ENCODE results near the gene RNF215. TPM values are rescaled to one million over a fixed set of nuclear protein-coding genes. Genes with fewer than 3 reads are reported as not detected.

The RNF215 gene
- total and polyA plus RNA-seq, 2 of the 13 experiments (the other 11 are each of a cell fraction or from before 2014, with no cell fraction given) = 5.3 to 6.1 TPM

DNA sequence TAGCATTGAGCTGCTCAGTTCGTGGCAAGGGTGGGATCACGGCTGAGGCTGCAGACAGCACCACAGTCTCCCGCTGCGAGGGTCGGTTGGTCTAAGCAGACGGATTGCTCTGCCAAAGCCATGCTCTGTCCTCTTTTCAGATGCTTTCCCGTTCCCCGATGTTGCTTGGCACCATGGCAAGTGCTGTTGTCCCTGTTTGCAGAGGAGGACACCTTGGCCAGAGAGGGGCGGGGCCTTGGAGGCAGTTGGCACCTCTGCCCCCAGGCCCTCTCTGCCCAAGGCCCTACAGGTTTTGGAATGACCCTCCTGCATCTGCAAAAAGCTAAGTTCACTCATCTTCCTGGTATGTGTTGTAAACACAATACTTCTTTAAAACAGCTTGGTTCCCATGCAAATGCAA is 18.8 kb downstream of the RNF215 start (continued):
- TF ChIP-seq, protein P1, sequence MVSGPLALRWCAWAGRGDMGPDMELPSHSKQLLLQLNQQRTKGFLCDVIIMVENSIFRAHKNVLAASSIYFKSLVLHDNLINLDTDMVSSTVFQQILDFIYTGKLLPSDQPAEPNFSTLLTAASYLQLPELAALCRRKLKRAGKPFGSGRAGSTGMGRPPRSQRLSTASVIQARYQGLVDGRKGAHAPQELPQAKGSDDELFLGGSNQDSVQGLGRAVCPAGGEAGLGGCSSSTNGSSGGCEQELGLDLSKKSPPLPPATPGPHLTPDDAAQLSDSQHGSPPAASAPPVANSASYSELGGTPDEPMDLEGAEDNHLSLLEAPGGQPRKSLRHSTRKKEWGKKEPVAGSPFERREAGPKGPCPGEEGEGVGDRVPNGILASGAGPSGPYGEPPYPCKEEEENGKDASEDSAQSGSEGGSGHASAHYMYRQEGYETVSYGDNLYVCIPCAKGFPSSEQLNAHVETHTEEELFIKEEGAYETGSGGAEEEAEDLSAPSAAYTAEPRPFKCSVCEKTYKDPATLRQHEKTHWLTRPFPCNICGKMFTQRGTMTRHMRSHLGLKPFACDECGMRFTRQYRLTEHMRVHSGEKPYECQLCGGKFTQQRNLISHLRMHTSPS (CRISPR knock-in tag; IDR thresholded peaks at IDR 0.05; ENCODE audit: low read depth) = no peak
- no peak for TF ChIP-seq ZNF225 (CRISPR knock-in tag; IDR thresholded peaks at IDR 0.05)

DNA sequence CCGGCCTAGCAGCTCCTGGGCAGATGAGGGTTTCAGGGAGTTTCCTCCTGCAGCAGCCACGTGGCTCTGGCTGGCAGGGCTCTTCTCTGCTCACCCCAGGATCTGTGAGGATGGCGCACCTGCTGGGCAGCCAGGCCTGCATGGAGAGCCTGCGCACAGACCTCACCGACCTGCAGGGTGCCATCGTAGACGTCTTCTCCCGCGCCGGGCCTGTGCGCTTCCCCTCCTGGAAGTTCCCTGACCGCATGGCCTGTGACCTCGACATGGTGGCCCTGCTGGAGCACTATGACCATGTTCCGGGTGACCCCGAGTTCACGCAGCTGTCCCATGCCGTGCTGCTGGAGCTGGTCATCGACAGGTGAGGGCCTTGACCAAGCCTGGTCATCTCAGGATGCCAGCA is 21.3 kb downstream of the RNF215 start:
- WGBS (ENCODE audit: low lambda C conversion rate) = 88% methylated on average over 8 of the region's 18 CpGs
- Histone ChIP-seq H3K9me3 (ENCODE audit: low read length) (no peaks in the 10 kb centered on the region), H3K36me3 (replicated peaks in 1 of 2; ENCODE audit: control insufficient read depth in 1 of 2, insufficient read depth in 2 of 2, low read length in 2 of 2) (no peaks in the 10 kb centered on the region; a peak in 1 of 5 replicates), H2AFZ (ENCODE audit: low read length) (no peak overlapping the region), H3K4me3 (replicated peaks in 1 of 3; ENCODE audit: insufficient read depth in 1 of 3, low read depth in 2 of 3, low read length in 3 of 3) (no peak overlapping the region), H3K79me2 (ENCODE audit: insufficient read depth, low read length) (no peaks in the 10 kb centered on the region), H3K27ac (ENCODE audit: extremely low read length, insufficient read depth, low read length) (no peak overlapping the region), H4K20me1 (ENCODE audit: insufficient read depth, low read length) (no peaks in the 10 kb centered on the region), H3K4me1 (ENCODE audit: insufficient read depth, low read length) (no peaks in the 10 kb centered on the region), H3K9ac (ENCODE audit: insufficient read depth, low read depth, low read length) (no peak overlapping the region), H3K4me2 (ENCODE audit: low read depth, low read length) (no peak overlapping the region), H3K27me3 (ENCODE audit: control insufficient read depth in 1 of 2, insufficient read depth in 2 of 2, low read length in 2 of 2) (no peaks in the 10 kb centered on the region)
- in situ Hi-C loops (cut with HindIII; ENCODE audit: extremely low pct_ligation_motif_present, low pct_unique_long_range_greater_than_20kb) (no loop called here), intact Hi-C loops (cut with micrococcal nuclease; ENCODE audit: unreplicated experiment) (no loop called here)
- FAIRE-seq (no peak), DNase-seq (ENCODE audit: low spot score) (no peak), ATAC-seq (no peak)
- TF ChIP-seq HNRNPH1 (optimal IDR thresholded peaks at IDR 0.05; ENCODE audit: low read depth, low read length) (no peak), ZNF33B (CRISPR knock-in tag; IDR thresholded peaks at IDR 0.05) (no peak), ZNF446 (CRISPR knock-in tag; IDR thresholded peaks at IDR 0.05) (no peak), ZNF747 (CRISPR knock-in tag; IDR thresholded peaks at IDR 0.05; ENCODE audit: borderline replicate concordance) (no peak), SMAD1 (CRISPR knock-in tag; IDR thresholded peaks at IDR 0.05; ENCODE audit: borderline replicate concordance, low read depth) (no peak), RARG (CRISPR knock-in tag; IDR thresholded peaks at IDR 0.05; ENCODE audit: low read depth) (no peak), ZNF644 (CRISPR knock-in tag; IDR thresholded peaks at IDR 0.05; ENCODE audit: low read depth) (no peak)
- ChIA-PET CTCF (ENCODE audit: low intra/inter-chr PET ratio, low total read pairs) (no interaction called here), POLR2A (no interaction called here)
- no TSS peak for BruUV-seq (replicated peaks)
